Activated CD4-positive, alpha-beta T cell treated with anti-CD3 and anti-CD28 coated beads for 36 hours (primary cell): ENCODE measurements around the gene LENG1. TPM values are rescaled to one million over a fixed set of nuclear protein-coding genes. Genes with fewer than 3 reads are reported as not detected.
A peak's percentile ranks its signal among the peaks of the same experiment; 100 is the strongest.

ENCODE experiments used
- ATAC-seq: fragments of 200-7000 bp; cut with Tn5 transposase; one replicate; pipeline ENCODE4 v1.10.0; 2021; ENCODE audit warnings: mild to moderate bottlenecking, moderate library complexity
- CTCF ChIA-PET: fragments of 350-600 bp; sonication (Branson Sonifier 250); formaldehyde crosslinking; loops from one replicate; lab custom pipeline; 2021; ENCODE audit warnings: antibody characterized with exemption; lab: Charles Lee
- POLR2A ChIA-PET: fragments of 350-600 bp; sonication (Branson Sonifier 250); formaldehyde crosslinking; loops from one replicate; lab custom pipeline; 2021; ENCODE audit warnings: antibody characterized with exemption, inconsistent platforms; lab: Charles Lee
- DNase-seq: peaks from one replicate; pipeline ENCODE4 v3.0.0-alpha.2; 2020
- H3K27ac Mint-ChIP-seq: one replicate; pipeline ENCODE4 v1.8.0; 2021; ENCODE audit warnings: mixed read lengths
- H3K27me3 Mint-ChIP-seq: one replicate; pipeline ENCODE4 v1.8.0; 2021; ENCODE audit warnings: mixed read lengths
- H3K36me3 Mint-ChIP-seq: one replicate; pipeline ENCODE4 v1.8.0; 2021; ENCODE audit warnings: low read depth, mixed read lengths
- H3K4me1 Mint-ChIP-seq: one replicate; pipeline ENCODE4 v1.8.0; 2021; ENCODE audit warnings: mixed read lengths
- H3K4me3 Mint-ChIP-seq: one replicate; pipeline ENCODE4 v1.8.0; 2021; ENCODE audit warnings: mild to moderate bottlenecking, moderate library complexity, mixed read lengths
- H3K9me3 Mint-ChIP-seq: one replicate; pipeline ENCODE4 v1.8.0; 2021; ENCODE audit warnings: low read depth, mixed read lengths
- intact Hi-C, 2 experiments: fragments of 100-400 bp; cut with DNase I in 1 of 2; cut with micrococcal nuclease in 1 of 2; formaldehyde crosslinking; loops; one replicate each; pipeline versions ENCODE4 v1.14.2 to v1.15.1; 2022 to 2024; cut with DNase I, micrococcal nuclease
- total RNA-seq, 2 experiments: library from RNA; stranded (reverse); gene quantifications; one replicate each; pipeline ENCODE4 v1.2.3, GENCODE V29; 2021

The LENG1 gene
- total RNA-seq, 2 experiments from 2014 or later, result 3.5 to 3.6 TPM

- H3K36me3 Mint-ChIP-seq, result peaks cover 51% of the 10 kb centered on the region
- CTCF ChIA-PET, result no interaction called here
- no peaks in the 10 kb centered on the region for H3K9me3 Mint-ChIP-seq
- no peaks in the 10 kb centered on the region for H3K27me3 Mint-ChIP-seq
- no peak overlapping the region for H3K4me3 Mint-ChIP-seq
- H3K4me1 Mint-ChIP-seq, result peaks cover 37% of the 10 kb centered on the region
- intact Hi-C loops, result loop anchor here in 1 of 2 experiments (5.0 kb wide), 1 partner anchor 48 kb away; the partner anchor contains the start of gene RPS9
- H3K27ac Mint-ChIP-seq, result peak overlapping the region; percentile 81
- DNase-seq, result peak; percentile 68
- no peak for ATAC-seq
- POLR2A ChIA-PET, result interaction anchor here (0.7 kb wide), 1 partner anchor 18 kb away, joined by 6 read pairs; no protein-coding TSS in a partner anchor
Measured at GRCh38 chr19:54154603-54155345, 4.7 kb downstream of the LENG1 start.

DNA sequence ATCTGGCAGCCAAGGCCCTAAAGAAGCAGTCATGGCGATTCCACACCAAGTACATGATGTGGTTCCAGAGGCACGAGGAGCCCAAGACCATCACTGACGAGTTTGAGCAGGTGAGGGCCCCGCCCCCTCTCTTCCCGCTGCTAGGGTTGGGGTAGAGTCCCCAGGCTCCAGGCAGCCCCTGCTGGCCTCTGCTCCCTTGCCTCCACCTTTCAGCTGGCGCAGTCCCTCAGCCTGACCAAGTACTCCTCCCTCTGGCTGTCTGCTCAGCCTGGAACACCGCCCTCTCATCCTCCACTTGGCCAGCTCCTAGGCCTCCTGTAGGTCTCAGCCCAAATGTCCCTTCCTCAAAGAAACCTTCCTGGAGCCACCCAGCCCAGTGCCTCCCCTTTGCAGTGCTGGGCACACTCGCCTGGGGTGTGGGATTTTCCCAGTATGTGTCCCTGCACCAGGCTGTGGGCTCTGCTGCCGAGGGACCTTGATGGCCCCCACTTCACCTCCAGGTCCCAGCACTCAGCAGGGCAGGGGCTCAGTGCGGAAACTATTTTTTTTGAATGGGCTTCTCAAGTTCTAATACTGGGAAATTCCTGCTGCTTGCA lies 5.7 kb downstream of the LENG1 start:
- intact Hi-C loops, result no loop called here
- Mint-ChIP-seq H3K36me3 (peaks cover 53% of the 10 kb centered on the region), H3K4me3 (no peak overlapping the region), H3K27me3 (no peaks in the 10 kb centered on the region), H3K9me3 (no peaks in the 10 kb centered on the region), H3K4me1 (peaks cover 34% of the 10 kb centered on the region), H3K27ac (peak overlapping the region; percentile 25)
- DNase-seq (no peak), ATAC-seq (no peak)
- ChIA-PET POLR2A (interaction anchor here (0.7 kb wide), 1 partner anchor 17 kb away, joined by 6 read pairs; no protein-coding TSS in a partner anchor), CTCF (interaction anchor here (0.6 kb wide), 1 partner anchor 50 kb away, joined by 3 read pairs; no protein-coding TSS in a partner anchor)

GRCh38 chr19:54152878-54153524 lies 6.5 kb downstream of the LENG1 start:
- peaks cover 27% of the 10 kb centered on the region for H3K4me1 Mint-ChIP-seq
- peaks cover 51% of the 10 kb centered on the region for H3K36me3 Mint-ChIP-seq
- no peak for DNase-seq
- CTCF ChIA-PET, result no interaction called here
- H3K4me3 Mint-ChIP-seq, result no peak overlapping the region
- peak overlapping the region; percentile 43 for H3K27ac Mint-ChIP-seq
- POLR2A ChIA-PET, result no interaction called here
- no peaks in the 10 kb centered on the region for H3K27me3 Mint-ChIP-seq
- H3K9me3 Mint-ChIP-seq, result no peaks in the 10 kb centered on the region
- no peak for ATAC-seq
- intact Hi-C loops, result no loop called here

GRCh38 chr19:54152267-54152666 lies 7.3 kb downstream of the LENG1 start:
- DNase-seq (no peak), ATAC-seq (no peak)
- ChIA-PET CTCF (interaction anchor here (1.1 kb wide), 1 partner anchor 15 kb away, joined by 3 read pairs; the partner anchor contains the start of gene CNOT3), POLR2A (no interaction called here)
- Mint-ChIP-seq H3K27me3 (no peaks in the 10 kb centered on the region), H3K4me3 (no peak overlapping the region), H3K27ac (no peak overlapping the region), H3K36me3 (peaks cover 49% of the 10 kb centered on the region), H3K4me1 (peaks cover 26% of the 10 kb centered on the region), H3K9me3 (no peaks in the 10 kb centered on the region)
- intact Hi-C loops, result no loop called here

GRCh38 chr19:54151362-54152035 lies 8.0 kb downstream of the LENG1 start:
- Mint-ChIP-seq H3K36me3 (peaks cover 47% of the 10 kb centered on the region), H3K4me3 (no peak overlapping the region), H3K27me3 (no peaks in the 10 kb centered on the region), H3K27ac (no peak overlapping the region), H3K4me1 (peaks cover 20% of the 10 kb centered on the region), H3K9me3 (no peaks in the 10 kb centered on the region)
- DNase-seq (no peak), ATAC-seq (no peak)
- ChIA-PET POLR2A (no interaction called here), CTCF (interaction anchor here (1.1 kb wide), 1 partner anchor 14 kb away, joined by 3 read pairs; the partner anchor contains the start of gene CNOT3)
- intact Hi-C loops, result no loop called here

GRCh38 chr19:54149021-54149812 lies 10.3 kb downstream of the LENG1 start:
- no peaks in the 10 kb centered on the region for H3K9me3 Mint-ChIP-seq
- no peak for ATAC-seq
- CTCF ChIA-PET, result interaction anchor here (0.6 kb wide), 1 partner anchor 97 kb away, joined by 3 read pairs; no protein-coding TSS in a partner anchor
- H3K27ac Mint-ChIP-seq, result no peak overlapping the region
- H3K4me3 Mint-ChIP-seq, result no peak overlapping the region
- H3K4me1 Mint-ChIP-seq, result peaks cover 10% of the 10 kb centered on the region
- no peak for DNase-seq
- H3K36me3 Mint-ChIP-seq, result peaks cover 47% of the 10 kb centered on the region
- intact Hi-C loops, result no loop called here
- POLR2A ChIA-PET, result no interaction called here
- no peaks in the 10 kb centered on the region for H3K27me3 Mint-ChIP-seq

DNA sequence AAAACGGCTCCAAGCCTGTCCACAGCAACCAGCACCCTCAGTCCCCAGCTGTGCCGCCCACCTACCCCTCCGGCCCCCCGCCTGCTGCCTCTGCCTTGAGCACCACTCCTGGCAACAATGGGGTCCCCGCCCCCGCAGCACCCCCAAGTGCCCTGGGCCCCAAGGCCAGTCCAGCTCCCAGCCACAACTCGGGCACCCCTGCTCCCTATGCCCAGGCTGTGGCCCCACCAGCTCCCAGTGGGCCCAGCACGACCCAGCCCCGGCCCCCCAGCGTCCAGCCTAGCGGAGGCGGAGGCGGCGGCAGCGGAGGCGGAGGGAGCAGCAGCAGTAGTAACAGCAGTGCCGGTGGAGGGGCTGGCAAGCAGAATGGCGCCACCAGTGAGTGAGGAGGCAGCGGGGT lies 11.4 kb downstream of the LENG1 start:
- ChIA-PET CTCF (no interaction called here), POLR2A (interaction anchor here (0.7 kb wide), 1 partner anchor 11 kb away, joined by 3 read pairs; no protein-coding TSS in a partner anchor)
- no peaks in the 10 kb centered on the region for H3K4me1 Mint-ChIP-seq
- no peaks in the 10 kb centered on the region for H3K9me3 Mint-ChIP-seq
- no peaks in the 10 kb centered on the region for H3K27me3 Mint-ChIP-seq
- no peak overlapping the region for H3K4me3 Mint-ChIP-seq
- intact Hi-C loops, result no loop called here
- peaks cover 46% of the 10 kb centered on the region for H3K36me3 Mint-ChIP-seq
- no peak for ATAC-seq
- no peak for DNase-seq
- no peak overlapping the region for H3K27ac Mint-ChIP-seq

DNA sequence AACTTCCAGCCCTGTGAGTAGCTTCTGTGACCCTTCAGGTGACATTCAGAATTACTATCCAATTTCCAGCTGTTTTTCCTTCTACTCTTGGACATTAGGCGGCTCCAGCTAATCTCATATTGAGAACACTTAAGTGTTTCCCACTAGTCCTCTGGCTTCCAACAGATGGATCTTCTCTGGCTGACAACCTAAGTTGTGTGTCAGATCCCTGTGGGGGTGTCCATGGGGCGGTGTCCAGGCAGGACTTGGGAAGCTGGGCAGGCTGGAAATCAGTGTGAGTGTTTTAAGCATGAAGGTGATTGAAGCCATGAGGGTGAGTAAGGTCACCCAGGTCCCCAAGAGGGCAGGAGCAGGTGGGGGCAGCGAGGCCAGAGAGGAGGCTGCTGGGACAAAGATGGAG lies 11.8 kb downstream of the LENG1 start:
- POLR2A ChIA-PET, result interaction anchor here (0.7 kb wide), 1 partner anchor 11 kb away, joined by 3 read pairs; no protein-coding TSS in a partner anchor
- Mint-ChIP-seq H3K4me1 (no peaks in the 10 kb centered on the region), H3K27ac (no peak overlapping the region), H3K4me3 (no peak overlapping the region), H3K27me3 (no peaks in the 10 kb centered on the region), H3K36me3 (peaks cover 49% of the 10 kb centered on the region), H3K9me3 (no peaks in the 10 kb centered on the region)
- intact Hi-C loops, result no loop called here
- CTCF ChIA-PET, result interaction anchor here (0.6 kb wide), 1 partner anchor 11 kb away, joined by 3 read pairs; no protein-coding TSS in a partner anchor
- DNase-seq (no peak), ATAC-seq (no peak)

- Mint-ChIP-seq H3K36me3 (peaks cover 48% of the 10 kb centered on the region), H3K4me3 (no peak overlapping the region), H3K4me1 (peaks cover 9% of the 10 kb centered on the region), H3K9me3 (no peaks in the 10 kb centered on the region), H3K27ac (no peak overlapping the region), H3K27me3 (no peaks in the 10 kb centered on the region)
- POLR2A ChIA-PET, result no interaction called here
- CTCF ChIA-PET, result no interaction called here
- DNase-seq (no peak), ATAC-seq (no peak)
- intact Hi-C loops, result no loop called here
Measured at GRCh38 chr19:54145541-54146158, 13.9 kb downstream of the LENG1 start.

- H3K27me3 Mint-ChIP-seq, result no peaks in the 10 kb centered on the region
- intact Hi-C loops, result no loop called here
- H3K27ac Mint-ChIP-seq, result peak overlapping the region; percentile 21
Measured at GRCh38 chr19:54142166-54142780, 17.2 kb downstream of the LENG1 start.

More at GRCh38 chr19:54142166-54142780, 17.2 kb downstream of the LENG1 start:
- H3K9me3 Mint-ChIP-seq, result no peaks in the 10 kb centered on the region
- ChIA-PET POLR2A (no interaction called here), CTCF (interaction anchor here (0.6 to 1.0 kb wide), 3 partner anchors 8 to 26 kb away, joined by 3 read pairs; no protein-coding TSS in a partner anchor)
- H3K4me3 Mint-ChIP-seq, result no peak overlapping the region
- H3K36me3 Mint-ChIP-seq, result peaks cover 46% of the 10 kb centered on the region
- H3K4me1 Mint-ChIP-seq, result peaks cover 30% of the 10 kb centered on the region
- DNase-seq (no peak), ATAC-seq (no peak)
